Vagina (tissue), 2 donors: Measurements from ENCODE around the gene CADM1. TPM values are rescaled to one million over a fixed set of nuclear protein-coding genes. Genes with fewer than 3 reads are reported as not detected.

Experiments used
- DNase-seq, 2 donors: peaks; one replicate each; pipeline ENCODE4 v3.0.0-alpha.2; 2017; ENCODE audit errors: extremely low spot score in 2 of 2
- H3K27ac ChIP-seq: fragments of 200-600 bp; sonication (generic); one replicate; pipeline ENCODE4 v1.5.1; 2019
- H3K27me3 ChIP-seq: fragments of 200-600 bp; sonication (generic); one replicate; pipeline ENCODE4 v1.5.1; 2019
- H3K36me3 ChIP-seq, 2 donors: fragments of 200-600 bp; sonication (generic); one replicate each; pipeline ENCODE4 v1.5.1; 2017 to 2019
- H3K4me1 ChIP-seq: fragments of 200-600 bp; sonication (generic); one replicate; pipeline ENCODE4 v1.5.1; 2019
- H3K4me3 ChIP-seq, 2 donors: fragments of 200-600 bp; sonication (generic); 1 replicate in 1 of 2; 2 replicates in 1 of 2; pipeline ENCODE4 v1.5.1; 2016 to 2019
- H3K9me3 ChIP-seq: fragments of 200-600 bp; sonication (generic); one replicate; pipeline ENCODE4 v1.5.1; 2019
- CTCF ChIP-seq, 3 experiments: fragments of 450-650 bp in 2 of 3; fragments of 200-600 bp in 1 of 3; sonication (generic) in 1 of 3; IDR thresholded peaks; one replicate each; pipeline ENCODE4 v1.5.1; 2017 to 2019; ENCODE audit warnings: antibody characterized with exemption in 3 of 3, mild to moderate bottlenecking in 2 of 3, moderate library complexity in 2 of 3
- POLR2A ChIP-seq, 2 donors: fragments of 450-650 bp; IDR thresholded peaks; one replicate each; pipeline ENCODE4 v1.6.1; 2017; ENCODE audit warnings: antibody characterized with exemption in 2 of 2, mild to moderate bottlenecking in 2 of 2, moderate library complexity in 2 of 2
- POLR2AphosphoS5 ChIP-seq, 2 donors: sonication (generic); formaldehyde crosslinking; IDR thresholded peaks; one replicate each; pipeline ENCODE4 v1.9.0; 2017; ENCODE audit warnings: antibody characterized with exemption in 2 of 2, mild to moderate bottlenecking in 2 of 2, low read depth in 1 of 2; ENCODE audit not compliant: insufficient read depth in 1 of 2
- intact Hi-C: fragments of 100-400 bp; cut with DNase I; formaldehyde crosslinking; loops from one replicate; pipeline ENCODE4 v1.15.1; 2023
- total RNA-seq: library from RNA; depleted of rRNA; stranded (reverse); fragments of >200 nt; gene quantifications from one replicate; pipeline ENCODE4 v1.2.3, GENCODE V29; 2016

The CADM1 gene
- total RNA-seq, 1 donor from 2014 or later = 37.1 TPM

GRCh38 chr11:115220423-115220822 lies 283.8 kb downstream of the CADM1 start:
- TF ChIP-seq POLR2A (IDR thresholded peaks at IDR 0.05) (no peak), POLR2AphosphoS5 (IDR thresholded peaks at IDR 0.05; ENCODE audit: insufficient read depth in 1 of 2, low read depth in 1 of 2) (no peak)
- no peaks in the 10 kb centered on the region for H3K4me1 ChIP-seq
- no peak for DNase-seq
- no peaks in the 10 kb centered on the region for H3K27me3 ChIP-seq
- intact Hi-C loops = no loop called here
- no peaks in the 10 kb centered on the region for H3K9me3 ChIP-seq
- H3K27ac ChIP-seq = no peak overlapping the region
- no peaks in the 10 kb centered on the region for H3K36me3 ChIP-seq
- H3K4me3 ChIP-seq = no peak overlapping the region

DNA sequence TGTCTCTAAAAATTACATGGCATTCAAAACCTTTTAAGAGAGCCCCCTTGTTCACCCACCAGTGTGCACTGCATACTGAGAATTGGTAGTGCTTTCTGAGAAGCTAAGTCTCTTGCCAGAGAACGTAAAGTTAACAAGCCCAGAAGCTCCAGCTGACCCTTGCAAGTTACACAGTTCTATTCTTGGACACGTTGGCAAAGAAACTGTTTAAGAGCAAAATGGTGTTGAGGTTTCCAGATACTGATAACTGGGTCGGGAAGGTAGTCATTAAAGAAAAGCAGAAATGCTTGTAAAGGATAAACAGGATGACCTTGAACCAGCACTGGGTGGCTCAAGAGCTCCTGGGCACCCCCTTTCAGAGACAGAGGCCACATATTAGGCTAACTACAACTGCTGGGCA lies 284.8 kb downstream of the CADM1 start:
- TF ChIP-seq POLR2AphosphoS5 (IDR thresholded peaks at IDR 0.05; ENCODE audit: insufficient read depth in 1 of 2, low read depth in 1 of 2) = no peak
- TF ChIP-seq CTCF (IDR thresholded peaks at IDR 0.05) = no peak
- DNase-seq = no peak
- Histone ChIP-seq H3K9me3 (no peaks in the 10 kb centered on the region), H3K36me3 (no peaks in the 10 kb centered on the region), H3K27ac (no peak overlapping the region), H3K4me3 (no peak overlapping the region), H3K4me1 (no peaks in the 10 kb centered on the region), H3K27me3 (no peaks in the 10 kb centered on the region)
- intact Hi-C loops = no loop called here

DNA sequence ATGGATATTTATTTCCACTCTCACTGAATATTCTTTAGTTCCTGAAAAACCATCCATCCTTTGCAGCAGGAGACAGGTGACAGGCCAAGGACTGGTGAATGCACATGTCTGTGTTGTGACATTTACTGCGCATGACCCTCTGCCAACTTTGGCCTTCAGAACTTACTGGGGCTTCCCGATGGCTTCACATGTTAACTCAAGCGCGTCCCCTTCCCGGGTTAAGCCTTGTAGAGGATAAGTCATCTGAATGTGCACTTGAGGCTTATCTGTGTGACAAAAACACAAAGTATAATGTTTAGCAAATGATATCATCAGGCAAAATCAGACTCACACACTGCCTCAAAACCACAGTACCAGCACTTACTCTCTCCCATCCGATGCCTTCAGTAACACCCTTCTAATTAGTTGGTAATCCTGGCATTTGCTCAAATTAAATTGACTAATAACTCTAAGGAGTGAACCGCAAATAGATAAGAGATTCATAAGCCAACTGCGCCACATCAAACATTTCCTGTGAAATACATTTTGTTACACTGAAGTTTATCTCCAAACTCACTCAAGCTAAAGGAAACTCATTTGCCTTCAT lies 286.4 kb downstream of the CADM1 start:
- DNase-seq = no peak
- Histone ChIP-seq H3K36me3 (no peaks in the 10 kb centered on the region), H3K27ac (no peak overlapping the region), H3K4me3 (no peak overlapping the region), H3K27me3 (no peaks in the 10 kb centered on the region), H3K9me3 (no peaks in the 10 kb centered on the region), H3K4me1 (no peaks in the 10 kb centered on the region)
- TF ChIP-seq CTCF (IDR thresholded peaks at IDR 0.05) = no peak
- no peak for TF ChIP-seq POLR2A (IDR thresholded peaks at IDR 0.05)
- TF ChIP-seq POLR2AphosphoS5 (IDR thresholded peaks at IDR 0.05; ENCODE audit: insufficient read depth in 1 of 2, low read depth in 1 of 2) = no peak
- intact Hi-C loops = no loop called here

- Histone ChIP-seq H3K4me3 (no peak overlapping the region), H3K36me3 (no peaks in the 10 kb centered on the region), H3K27me3 (no peaks in the 10 kb centered on the region), H3K27ac (no peak overlapping the region), H3K9me3 (no peaks in the 10 kb centered on the region), H3K4me1 (no peaks in the 10 kb centered on the region)
- intact Hi-C loops = no loop called here
- DNase-seq = no peak
- TF ChIP-seq CTCF (IDR thresholded peaks at IDR 0.05) (no peak), POLR2A (IDR thresholded peaks at IDR 0.05) (no peak), POLR2AphosphoS5 (IDR thresholded peaks at IDR 0.05; ENCODE audit: insufficient read depth in 1 of 2, low read depth in 1 of 2) (no peak)
Observed at GRCh38 chr11:115215694-115216617, 288.3 kb downstream of the CADM1 start.

DNA sequence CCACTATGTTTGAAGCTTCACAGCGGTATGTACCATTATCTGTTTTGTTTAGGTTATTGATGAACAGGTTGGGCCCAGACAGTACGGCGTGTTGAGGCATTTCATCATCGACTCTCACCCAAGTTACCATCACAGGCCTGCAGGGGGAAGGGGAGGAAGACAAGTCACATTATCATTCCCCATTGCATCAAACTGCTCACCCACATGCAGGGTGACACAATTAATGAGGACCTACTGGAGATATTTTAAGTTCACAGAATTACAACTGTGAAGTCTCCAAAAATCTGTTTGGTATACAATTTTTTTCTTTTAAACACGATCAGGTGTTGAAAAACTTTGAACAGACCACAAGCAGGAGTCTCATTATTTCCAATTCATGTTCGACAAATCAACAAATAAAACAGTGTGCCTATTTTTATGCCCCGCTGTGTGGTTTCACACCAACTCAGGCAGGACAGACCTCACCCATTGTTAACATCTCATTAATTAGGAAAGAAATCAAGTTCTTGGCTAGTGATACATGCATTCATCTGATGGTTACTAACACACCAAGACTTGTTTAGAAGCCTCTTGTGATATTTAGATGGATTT lies 289.5 kb downstream of the CADM1 start:
- TF ChIP-seq POLR2AphosphoS5 (IDR thresholded peaks at IDR 0.05; ENCODE audit: insufficient read depth in 1 of 2, low read depth in 1 of 2) (no peak), POLR2A (IDR thresholded peaks at IDR 0.05) (no peak), CTCF (IDR thresholded peaks at IDR 0.05) (no peak)

More for the DNA sequence above, 289.5 kb downstream of the CADM1 start:
- H3K36me3 ChIP-seq = no peaks in the 10 kb centered on the region
- H3K27ac ChIP-seq = no peak overlapping the region
- H3K4me1 ChIP-seq = no peaks in the 10 kb centered on the region
- intact Hi-C loops = no loop called here
- no peak for DNase-seq
- H3K9me3 ChIP-seq = no peaks in the 10 kb centered on the region
- H3K27me3 ChIP-seq = no peaks in the 10 kb centered on the region
- no peak overlapping the region for H3K4me3 ChIP-seq
